ENCODE measurements around the gene MUC4.
"Not testable (repeated sequence)": the region's sequence is repeated elsewhere in the genome, so short reads cannot be mapped to it uniquely, and the experiment has no call there.

The MUC4 gene

DNA sequence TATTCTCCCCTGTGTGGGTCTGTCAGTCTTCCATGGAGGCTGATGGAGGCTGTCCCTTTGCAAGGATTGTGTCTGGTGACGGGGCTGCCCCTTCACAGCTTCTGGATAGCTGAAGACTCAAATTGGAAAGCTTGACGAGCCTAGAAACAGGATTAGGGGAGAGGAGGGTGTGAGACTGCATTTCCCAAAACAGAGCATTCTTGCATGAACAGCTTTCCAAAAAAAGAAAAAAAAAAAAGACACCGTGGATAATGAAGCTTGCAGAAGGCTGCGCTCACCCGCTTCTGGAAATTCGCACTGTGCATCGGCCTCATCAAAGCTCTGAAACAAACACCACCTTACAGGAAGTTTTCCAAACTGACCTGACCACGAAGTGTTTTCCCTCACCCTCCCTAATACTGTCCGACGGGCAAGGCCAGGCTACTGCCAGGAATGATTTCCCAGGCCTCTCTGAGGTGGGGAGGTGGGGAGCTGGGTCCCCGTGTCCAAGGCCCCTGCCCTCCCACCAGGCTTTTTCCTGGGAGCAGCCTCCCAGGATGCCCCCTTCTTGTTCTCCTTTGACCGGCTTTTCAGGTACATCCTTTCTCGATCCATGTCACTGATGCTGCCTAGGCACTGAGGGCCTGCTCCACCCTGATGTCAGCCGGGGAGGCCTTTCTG lies 24.9 kb upstream of the MUC4 start:
- DNase-seq: no peak

DNA sequence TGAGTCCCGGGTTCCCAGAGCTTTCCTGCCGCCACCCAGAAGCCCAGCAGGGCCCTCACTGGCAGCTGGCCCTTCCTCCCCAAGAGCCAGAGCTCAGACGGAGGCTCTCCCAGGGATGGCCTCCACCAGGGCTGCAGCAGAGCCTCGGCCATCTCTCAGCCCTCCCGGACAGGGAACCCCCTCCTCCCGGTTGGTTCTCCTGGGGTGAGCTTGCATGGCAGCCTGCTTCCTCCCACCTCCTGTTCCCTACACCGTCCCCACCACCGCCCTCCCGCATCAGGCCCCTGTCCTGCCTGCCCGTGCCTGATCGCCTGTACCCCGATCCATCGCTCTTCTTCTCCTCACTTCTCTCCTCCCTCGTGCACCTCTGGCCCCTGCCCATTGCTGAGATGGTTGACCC lies 24.1 kb upstream of the MUC4 start:
- DNase-seq: no peak

DNA sequence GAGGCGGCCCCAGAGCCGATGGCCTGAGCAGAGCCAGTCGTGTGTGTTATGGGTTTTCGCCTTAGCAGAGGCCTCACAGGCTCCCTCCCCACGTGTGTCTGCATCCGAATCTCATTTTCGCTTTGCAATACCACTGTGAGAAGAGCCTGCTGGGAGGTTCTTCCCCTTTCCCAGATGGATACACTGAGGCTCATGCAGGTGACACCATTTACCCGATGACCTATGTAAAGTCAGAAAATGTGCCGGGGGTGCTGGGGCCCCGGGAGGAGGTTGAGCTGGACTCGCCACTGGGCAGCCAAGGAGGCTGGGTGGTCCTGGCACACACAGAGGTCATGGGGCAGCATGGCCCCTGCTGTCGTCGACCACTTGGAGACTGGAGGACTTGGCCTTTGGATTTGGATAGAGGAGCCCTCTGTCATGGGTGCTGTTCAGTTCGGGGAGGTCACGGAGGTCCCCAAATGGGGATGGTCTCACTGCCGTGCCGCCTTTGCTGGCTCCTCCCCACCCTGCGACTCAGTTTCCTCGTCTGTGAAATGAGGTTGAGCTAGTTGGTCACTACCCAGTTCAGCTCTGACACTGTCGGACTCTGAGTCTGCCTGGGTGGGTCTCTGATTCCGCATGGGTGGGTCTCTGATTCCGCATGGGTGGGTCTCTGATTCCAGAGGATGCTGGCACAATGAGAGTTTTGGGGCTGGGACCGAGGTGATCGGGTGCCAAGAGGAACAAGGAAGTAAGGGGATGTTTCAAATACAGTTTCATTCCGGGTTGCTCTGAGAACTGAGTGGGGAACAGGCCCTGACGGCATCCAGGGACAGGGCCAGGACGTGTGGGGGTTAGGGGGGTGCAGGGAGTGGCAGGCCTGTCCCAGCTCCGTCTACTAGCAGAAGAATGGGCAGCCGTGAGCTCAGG lies 23.2 kb upstream of the MUC4 start:
- no peak for DNase-seq

DNA sequence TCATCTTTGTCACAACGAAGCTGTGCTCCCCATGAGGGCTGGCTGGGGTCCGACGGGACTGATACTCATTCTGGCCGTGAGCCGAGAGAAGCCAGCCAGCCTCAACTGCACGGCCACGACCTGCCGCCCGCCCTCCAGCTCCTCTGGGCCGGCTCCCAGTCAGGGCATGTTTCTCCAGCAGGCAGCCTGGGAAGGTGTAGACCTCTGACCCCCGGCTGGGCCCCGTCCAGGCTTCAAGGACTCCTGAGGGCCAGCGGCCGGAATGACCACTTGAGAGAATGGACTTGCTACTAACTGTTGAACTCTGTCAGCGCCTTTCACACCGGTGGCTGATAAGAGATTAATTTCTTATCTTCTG lies 18.1 kb upstream of the MUC4 start:
- no peak for DNase-seq

DNA sequence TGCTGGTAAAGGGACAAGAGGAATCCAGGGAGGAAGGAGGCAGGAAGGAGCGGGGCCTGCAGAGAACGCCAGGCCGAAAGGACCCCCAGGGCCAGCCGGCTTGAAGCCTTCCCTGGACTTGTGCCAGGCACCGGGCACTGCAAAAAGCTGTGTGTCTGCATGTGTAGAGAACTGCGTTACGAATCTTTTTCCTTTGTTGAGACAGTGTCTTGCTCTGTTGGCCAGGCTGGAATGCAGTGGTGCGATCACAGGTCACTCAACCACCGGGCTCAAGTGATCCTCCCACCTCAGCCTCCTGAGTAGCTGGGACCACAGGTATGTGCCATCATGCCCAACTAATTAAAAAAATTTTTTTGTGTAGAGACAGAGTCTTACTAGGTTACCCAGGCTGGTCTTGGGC lies 17.0 kb upstream of the MUC4 start:
- no peak for DNase-seq

DNA sequence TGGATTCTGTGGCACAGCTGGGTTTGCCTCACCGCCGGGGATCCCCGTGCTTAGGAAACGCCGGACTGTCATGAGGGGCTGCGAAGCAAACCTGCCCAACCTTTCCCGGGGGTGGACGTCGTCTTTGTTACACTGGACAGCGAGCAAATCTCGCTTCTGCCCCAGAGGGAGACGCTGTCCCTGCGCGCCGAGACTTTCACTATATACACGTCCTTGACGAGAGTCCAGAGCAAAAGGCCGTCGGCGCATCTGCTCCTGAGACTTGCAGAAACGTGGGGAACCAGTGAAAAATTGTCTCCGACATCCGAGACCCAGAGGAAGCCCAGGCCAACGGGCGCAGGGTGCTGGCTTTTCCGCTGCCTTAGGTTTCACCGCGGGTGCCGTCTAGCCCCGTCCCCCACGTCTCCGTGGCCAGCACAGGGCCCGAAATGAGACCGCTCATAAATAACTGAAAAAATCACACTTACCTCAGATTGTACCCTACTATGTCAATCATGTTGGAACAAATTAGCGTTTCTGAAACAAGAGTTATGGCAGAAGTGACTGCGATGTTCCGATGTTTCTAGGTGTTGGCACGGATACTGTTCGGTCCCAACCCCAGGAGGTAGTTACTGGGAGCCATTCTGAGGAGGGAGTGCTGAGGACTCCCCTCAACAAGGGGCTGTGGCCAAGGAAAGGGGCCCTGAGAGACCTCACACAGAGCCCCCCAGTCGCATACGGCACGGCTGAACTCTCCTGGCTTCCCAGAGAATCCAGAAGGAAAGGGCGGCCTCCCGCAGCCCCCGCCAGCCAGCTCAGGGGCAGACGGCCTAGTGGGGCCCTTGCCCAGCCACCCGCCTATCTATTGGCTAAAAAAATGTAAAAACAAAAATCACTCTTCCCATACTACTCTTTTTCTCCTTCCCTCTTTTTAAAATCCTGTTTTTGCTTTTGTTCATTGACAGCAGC lies 14.4 kb upstream of the MUC4 start:
- no peak for DNase-seq

DNA sequence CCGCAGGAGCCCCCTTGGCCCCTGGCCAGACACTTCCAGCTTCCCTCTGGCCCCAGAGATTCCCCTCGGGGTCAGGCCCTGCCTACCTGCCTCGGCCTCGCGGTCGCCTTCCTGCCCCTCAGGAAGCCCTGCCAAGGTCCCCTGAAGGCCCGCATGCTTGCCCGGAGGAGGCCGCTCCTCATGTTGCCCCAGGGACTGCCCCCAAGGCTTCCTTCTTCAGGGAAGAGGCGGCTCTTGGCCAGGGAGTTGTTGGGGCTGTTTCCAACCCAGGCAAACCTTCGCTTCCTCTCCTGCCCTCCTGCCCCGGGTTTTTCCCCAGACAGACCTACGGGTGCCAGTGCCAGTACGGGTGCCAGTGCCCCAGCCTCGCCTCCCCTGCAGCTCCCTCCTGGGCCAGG lies 13.5 kb upstream of the MUC4 start:
- DNase-seq: no peak

DNA sequence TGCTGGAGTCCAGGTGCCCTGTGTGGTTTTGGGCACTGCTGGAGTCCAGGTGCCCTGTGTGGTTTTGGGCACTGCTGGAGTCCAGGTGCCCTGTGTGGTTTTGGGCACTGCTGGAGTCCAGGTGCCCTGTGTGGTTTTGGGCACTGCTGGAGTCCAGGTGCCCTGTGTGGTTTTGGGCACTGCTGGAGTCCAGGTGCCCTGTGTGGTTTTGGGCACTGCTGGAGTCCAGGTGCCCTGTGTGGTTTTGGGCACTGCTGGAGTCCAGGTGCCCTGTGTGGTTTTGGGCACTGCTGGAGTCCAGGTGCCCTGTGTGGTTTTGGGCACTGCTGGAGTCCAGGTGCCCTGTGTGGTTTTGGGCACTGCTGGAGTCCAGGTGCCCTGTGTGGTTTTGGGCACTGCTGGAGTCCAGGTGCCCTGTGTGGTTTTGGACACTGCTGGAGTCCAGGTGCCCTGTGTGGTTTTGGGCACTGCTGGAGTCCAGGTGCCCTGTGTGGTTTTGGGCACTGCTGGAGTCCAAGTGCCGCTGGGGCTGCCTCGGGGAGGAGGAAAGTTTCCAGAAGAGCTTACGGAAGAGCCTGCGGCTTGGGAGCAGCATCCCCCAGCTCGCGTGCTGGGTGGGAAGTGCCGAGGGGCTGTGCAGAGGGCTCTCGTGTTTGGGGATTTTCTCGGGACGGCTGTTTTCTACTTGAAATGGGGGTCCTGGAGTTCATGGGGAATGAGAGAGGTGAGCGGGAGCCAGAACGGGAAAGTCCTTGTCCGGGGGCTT lies 12.9 kb upstream of the MUC4 start:
- DNase-seq: not testable (repeated sequence)

DNA sequence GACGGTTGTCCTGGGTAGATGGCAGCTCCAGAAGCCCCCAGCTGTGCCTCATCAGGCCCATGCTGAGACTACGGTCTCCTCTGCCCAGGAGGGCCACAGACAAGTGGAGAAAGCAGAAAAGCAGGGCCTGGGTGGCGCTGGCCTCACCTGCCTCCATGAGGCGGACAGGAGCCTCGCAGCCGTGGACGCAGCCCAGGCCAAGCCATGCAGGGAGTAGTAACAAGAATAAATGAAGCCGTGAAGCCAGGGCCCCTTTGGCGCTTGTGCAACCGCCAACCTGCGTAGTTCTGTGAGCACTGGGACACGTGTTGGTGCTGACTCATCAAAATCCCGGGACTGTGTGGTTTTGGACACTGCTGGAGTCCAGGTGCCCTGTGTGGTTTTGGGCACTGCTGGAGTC lies 12.3 kb upstream of the MUC4 start:
- no peak for DNase-seq

DNA sequence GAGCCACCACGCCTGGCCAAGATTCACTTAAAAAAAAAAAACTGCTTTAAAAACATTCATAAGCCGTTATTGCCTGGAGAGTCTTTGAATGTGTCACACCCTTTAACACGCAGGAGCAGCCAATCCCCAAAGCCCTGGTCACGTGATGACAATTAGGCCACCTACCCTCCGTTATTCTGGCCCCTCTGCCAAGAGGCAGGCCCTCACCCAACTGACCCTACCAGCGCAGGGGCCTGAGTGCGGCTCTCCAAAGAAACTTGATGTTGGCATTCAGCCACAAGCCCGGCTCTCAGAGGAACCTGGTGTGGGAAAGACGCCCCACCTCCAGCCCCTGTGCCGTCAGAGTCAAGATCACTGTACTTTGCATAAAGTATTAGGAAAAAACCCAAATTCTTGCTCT lies 11.6 kb upstream of the MUC4 start:
- DNase-seq: no peak

DNA sequence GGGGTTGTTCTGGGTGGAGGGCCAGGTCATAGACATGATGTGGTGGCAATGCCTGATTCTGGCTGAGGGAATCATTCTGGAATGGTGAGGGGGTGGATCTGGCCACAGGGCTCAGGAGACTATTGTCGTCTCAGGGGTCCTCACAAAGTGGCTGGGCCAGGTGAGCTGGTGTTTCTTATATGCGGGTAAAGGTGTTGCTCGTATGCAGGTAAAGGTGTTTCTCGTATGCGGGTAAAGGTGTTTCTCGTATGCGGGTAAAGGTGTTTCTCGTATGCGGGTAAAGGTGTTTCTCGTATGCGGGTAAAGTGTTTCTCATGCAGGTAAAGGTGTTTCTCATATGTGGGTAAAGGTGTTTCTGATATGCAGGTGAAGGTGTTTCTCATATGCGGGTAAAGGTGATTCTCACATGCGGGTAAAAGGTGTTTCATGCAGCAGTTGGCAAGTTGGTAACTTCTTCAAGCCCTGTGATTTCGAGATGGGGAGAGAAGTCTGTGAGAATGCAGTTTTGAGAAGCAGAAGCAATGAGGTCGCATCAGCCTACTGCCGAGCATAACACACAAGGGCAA lies 10.5 kb upstream of the MUC4 start:
- no peak for DNase-seq

DNA sequence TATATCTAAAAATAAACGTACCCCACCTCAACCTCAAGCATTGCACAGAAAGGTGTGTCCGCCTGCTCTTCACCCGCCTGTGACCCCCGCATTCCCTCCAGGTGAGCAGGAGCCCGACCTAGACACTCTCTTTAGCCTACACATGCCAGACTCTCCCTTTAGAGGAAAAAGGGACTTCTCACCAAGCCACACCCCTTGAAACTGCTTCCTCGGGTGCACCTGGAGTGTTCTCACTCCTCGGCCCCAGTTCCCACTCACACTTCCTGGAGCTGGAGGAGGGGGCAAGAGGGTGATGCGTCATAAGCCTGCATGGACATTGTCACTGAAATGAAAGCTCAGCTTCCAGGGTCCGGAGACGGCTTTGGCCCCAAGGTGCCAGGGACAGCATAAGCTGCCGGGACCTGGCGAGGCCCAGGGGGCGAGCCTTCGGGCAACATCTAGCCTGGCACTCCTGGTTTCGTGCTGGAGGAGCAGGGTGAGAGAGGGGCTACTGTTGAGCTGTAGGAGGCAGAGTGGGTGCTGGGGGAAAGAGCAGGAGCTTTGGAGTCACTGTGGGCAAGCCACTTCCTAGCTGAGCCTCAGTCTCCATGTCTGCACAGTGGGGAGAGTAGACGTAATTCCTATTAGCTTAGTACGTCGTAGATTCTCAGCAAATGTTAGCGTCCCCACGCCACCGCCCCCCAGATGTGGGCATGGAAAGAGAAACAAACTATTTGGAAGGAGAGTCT lies 9.8 kb upstream of the MUC4 start:
- DNase-seq: no peak

DNA sequence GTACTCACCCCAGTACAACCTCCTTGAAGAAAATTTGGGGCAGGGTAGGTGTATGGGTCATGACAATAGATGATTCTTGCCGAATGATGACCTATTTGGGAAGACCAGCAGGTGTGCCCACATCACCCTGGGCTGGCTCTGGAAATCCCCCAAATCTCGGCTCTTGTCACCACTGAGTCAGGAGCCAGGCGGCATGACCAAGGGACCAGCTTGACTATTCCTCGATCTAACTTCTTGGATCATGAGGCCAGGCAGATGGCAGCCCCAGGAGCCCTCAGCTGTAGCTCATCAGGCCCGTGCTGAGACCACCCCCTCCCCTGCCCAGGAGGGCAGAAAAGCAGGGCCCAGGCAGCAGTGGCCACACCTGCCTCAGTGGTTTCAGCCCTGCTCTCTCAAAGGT lies 9.2 kb upstream of the MUC4 start:
- DNase-seq: no peak

DNA sequence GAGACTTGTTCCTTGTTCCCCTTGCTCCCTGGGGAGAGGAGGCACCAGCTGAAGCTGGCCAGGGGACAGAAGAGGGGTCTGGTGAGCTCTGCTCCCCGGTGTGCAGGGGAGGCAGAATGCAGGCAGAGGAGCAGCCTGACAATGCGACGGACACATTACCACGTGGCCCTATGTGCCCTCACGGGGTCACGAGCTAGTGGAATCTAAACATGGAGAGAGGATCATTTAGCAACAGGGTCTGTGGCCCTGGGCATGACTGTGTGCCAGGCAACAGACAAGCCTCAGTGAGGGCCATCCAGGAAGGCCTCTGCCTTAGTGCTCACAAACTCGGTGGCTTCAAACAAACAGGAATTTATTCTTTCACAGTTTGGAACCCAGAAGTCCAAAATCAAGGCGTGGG lies 8.5 kb upstream of the MUC4 start:
- no peak for DNase-seq

DNA sequence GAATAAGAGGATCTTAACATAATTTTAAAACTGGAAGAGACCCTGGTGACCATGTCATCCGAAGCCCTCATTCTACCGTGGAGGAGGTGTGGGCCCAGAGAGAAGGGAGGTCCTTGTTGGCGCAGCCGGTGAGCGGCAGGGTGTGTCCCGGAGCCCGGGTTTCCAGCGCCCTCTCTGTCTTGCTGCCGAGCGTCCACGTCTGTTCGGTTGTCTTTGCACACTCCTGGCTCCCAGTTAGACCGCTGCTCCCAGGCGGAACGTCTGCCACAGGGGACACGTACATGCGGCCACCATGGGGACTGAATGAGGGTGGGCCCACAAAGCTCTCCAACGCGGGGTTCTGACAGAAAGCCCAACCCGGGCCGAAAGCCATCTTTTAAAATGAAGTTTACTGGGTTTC lies 6.6 kb upstream of the MUC4 start:
- no peak for DNase-seq

DNA sequence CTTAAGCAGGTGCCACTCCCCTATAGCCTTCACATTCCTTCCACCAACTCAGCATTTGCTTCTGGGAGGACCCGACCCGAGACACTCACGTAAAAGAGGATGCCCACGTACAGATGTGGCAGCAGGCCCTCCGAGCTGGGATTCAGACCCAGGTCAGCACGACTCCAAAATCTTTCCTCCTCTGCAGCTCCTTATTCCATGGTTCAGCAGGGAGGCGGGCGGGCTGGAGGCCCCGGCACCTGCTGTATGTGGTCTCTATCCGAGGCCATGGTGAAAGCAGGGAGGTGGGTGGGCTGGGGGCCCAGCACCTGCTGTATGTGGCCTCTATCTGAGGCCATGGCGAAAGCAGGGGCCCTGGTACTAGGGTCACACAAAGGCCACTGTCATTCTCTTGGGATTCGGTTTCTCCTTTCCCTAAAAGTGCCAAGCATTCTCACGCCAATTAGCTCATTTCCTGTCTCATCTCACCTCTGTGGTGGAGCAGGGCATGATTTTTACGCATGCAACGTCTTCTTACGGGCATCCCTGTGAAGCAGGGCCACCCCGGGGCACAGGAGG lies 5.9 kb upstream of the MUC4 start:
- DNase-seq: no peak

DNA sequence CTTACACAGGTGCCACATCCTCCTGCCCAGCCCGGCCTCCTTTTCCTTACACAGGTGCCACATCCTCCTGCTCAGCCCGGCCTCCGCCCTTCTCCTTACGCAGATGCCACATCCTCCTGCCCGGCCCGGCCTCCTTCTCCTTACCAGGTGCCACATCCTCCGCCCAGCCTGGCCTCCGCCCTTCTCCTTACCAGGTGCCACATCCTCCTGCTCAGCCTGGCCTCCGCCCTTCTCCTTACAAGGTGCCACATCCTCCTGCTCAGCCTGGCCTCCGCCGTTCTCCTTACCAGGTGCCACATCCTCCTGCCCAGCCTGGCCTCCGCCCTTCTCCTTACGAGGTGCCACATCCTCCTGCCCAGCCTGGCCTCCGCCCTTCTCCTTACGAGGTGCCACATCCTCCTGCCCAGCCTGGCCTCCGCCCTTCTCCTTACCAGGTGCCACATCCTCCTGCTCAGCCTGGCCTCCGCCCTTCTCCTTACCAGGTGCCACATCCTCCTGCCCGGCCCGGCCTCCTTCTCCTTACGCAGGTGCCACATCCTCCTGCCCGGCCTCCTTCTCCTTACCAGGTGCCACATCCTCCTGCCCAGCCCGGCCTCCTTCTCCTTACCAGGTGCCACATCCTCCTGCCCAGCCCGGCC lies 4.7 kb upstream of the MUC4 start:
- DNase-seq: not testable (repeated sequence)

DNA sequence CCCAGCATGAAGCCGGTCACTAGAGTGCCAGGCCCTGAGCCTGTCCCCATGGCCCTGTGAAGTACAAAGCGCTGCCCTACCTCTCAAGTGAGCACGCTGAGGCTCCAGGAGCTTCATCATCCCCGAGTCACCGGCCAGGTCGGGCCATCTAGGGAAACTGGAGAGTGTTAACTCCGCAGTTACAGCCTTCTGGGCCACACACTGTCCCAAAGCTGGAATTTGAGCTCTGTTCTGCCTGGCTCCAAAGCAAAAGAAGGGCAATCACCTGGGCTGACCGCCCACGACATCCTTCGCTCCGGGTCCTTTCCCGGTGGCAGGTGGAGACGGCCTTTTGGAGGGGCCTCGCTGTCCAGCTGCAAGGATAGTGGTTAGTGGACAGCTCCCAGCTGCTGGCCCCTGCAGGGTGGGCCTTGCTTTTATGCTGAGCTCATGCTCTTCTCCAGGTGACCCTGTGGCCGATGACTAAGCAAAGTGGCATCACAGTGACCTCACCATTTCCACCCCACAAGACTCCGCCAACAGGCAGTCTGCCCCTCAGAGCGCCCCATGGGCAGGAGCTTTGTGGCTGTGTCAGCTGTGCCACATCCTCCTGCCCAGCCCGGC lies 3.5 kb upstream of the MUC4 start:
- DNase-seq: no peak

DNA sequence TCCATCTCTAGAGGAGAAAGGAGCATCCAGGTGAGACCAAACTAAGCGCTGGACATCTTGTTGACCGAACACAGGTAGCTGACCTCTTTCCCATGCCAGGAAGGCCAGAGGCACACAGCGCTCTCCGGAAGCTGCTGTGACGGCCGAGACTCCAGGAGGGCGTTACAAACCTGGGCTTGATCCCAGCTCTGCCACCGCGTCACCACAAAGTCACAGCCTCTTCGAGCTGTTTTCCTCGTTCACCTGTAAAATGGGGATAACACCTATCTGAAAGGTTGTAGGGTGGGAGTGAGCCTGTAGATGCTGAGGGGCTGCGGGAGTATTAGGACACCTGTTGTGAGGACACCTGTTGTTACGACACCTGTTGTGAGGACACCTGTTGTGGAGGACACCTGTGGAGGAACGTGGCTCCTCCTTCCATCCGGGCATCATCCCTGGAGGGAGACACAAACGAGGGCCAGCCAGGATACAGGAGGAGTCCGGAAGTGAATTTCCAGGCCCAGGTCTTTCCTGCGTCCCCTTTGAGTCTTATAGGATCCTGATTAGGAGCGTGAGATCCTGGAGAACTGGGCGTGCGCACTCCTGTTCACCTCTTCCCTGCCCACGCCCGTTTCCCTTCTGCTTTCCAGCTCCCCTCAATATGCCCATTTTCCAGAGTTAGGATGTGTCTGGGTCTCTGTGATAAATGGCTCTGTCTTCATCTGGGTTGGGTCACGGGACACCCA lies 2.3 kb upstream of the MUC4 start:
- DNase-seq: no peak

DNA sequence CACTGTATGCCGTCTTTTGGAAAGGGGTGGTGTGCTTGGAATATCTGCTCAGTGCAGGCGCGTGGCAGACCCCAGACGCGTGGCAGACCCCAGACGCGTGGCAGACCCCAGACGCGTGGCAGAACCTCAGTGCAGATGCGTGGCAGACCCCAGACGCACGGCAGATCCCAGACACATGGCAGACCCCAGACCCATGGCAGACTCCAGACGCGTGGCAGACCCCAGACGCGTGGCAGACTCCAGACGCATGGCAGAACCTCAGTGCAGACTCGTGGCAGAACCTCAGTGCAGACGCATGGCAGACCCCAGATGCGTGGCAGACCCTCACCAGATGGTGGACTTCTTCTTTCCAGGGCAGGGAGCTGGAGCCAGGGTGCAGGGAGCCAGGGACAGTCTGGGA lies 637 bp upstream of the MUC4 start:
- no peak for DNase-seq

All from NCI-H1105 treated with DMSO at 0.1 percent for 48 hours (cell line).